SK-N-DZ (cell line): ENCODE data around the gene VCPKMT.
A peak's percentile ranks its signal among the peaks of the same experiment; 100 is the strongest.
"Not testable (repeated sequence)": the region's sequence is repeated elsewhere in the genome, so short reads cannot be mapped to it uniquely, and the experiment has no call there.

ENCODE experiments used
- DNase-seq: peaks from one replicate; pipeline ENCODE4 v3.0.0-alpha.2; 2015; ENCODE audit warnings: low spot score

VCPKMT gene

DNA sequence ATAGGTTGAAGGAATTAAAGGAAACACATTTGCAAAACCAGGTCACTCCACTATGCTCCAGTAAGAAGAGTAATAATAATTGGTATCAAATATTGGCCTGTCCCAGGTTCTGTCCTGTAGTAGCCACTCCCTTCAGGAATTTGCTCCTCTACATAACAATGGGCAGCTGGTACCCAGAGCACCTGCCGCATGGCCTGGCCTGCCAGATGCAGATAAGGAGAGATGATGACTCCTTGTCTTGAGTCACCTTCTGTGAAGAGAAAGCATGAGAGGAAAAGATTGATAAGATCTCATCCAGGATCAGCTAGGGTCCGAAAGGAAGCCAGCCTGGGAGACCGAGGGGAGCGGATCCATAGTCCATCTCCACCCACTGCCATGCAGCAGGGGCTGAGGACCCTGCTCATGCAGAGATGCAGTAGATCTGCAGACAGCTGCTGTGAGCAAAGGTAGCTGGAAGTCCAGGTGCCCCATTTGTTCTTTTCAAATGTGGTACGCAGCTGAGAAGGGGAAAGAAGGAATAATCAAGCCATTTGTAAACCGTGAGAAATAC is 24.3 kb downstream of the VCPKMT start:
- DNase-seq, result peak; percentile 74

DNA sequence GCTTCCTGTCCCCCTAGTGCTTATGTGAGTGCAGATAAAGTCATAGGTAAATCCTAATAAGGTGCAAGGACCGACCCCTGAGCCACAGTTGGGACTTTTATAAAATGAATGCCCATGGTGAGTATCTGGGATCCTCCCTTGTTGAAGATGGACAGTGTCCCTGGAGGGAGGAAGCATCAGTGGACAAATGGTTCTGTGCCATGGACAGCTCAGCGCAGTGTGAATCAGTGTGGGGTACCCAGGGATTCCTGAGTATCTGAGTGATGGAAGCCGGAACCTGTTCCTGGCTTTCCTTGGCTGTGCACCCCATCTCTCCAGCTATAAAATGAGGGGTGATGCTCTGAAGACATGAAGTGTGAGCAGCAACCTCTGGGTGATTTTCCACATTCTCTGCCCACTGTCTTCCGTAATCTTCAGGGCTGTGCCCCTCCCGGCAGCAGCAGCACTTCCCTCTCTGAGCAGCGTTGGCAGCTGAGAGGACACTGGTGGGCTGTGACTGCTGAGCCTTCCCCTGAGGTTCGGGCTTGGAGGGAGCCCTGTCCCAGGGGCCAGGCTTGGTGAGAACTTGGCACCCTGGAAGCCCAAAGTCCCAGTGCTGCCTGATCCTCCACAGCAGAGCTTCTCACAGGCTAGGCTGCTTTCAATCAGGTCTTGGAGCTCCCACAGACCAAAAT is 25.0 kb downstream of the VCPKMT start:
- no peak for DNase-seq

DNA sequence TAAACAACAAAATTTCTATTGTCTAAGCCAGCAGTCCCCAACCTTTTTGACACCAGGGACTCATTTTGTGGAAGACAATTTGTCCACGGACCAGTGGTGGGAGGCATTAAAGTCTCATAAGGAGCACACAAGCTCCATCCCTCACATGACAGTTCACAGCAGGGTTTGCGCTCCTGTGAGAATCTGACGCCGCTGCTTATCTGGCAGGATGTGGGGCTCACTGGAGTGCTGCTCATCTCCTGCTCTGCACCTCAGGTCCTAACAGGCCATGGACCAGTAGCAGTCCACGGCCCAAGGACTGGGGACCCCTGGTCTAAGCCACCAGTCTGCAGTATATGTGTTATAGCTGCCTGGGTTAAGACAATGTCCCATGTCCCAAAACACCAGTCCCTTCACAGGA is 27.2 kb downstream of the VCPKMT start:
- DNase-seq, result no peak

GRCh38 chr14:50088731-50089130 is 27.6 kb downstream of the VCPKMT start:
- no peak for DNase-seq

DNA sequence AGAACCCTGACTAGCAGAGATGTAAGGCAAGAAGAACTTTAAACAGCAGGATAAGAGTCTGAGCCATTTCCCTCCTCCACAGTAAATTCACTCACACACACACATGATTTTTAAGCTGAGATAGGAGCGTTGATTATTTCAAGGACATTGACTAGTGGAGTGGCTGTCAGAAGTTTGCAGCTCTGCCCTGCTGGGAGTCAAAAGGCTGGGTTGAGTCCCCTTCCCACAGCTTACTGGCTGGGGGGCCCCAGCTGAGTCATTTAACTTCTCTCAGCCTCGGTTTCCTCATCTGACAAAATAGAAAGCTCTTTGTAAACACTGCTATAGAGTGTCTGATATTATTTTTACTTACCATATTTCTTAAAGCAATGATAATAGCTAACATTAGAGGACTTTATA is 28.3 kb downstream of the VCPKMT start:
- DNase-seq, result no peak

GRCh38 chr14:50087341-50088116 is 28.8 kb downstream of the VCPKMT start:
- peak; percentile 68 for DNase-seq

DNA sequence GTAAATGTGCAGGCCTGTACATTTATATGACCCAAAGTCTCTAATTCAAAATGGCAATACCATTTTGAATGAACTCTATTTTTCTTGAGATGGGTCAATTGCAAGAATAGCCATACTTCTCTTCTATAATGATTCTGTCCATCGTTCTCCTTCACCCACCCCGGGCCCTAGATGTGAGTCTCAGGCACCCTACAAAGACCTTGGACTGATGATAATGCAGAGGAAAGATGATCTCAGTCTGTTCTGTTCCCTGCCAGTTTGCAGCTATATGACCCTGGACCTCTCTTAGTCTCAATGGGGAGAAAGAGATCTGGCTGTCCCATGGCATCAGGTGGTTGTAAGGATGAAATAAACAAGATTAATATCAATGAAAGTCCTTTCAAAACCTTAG is 30.1 kb downstream of the VCPKMT start:
- no peak for DNase-seq

DNA sequence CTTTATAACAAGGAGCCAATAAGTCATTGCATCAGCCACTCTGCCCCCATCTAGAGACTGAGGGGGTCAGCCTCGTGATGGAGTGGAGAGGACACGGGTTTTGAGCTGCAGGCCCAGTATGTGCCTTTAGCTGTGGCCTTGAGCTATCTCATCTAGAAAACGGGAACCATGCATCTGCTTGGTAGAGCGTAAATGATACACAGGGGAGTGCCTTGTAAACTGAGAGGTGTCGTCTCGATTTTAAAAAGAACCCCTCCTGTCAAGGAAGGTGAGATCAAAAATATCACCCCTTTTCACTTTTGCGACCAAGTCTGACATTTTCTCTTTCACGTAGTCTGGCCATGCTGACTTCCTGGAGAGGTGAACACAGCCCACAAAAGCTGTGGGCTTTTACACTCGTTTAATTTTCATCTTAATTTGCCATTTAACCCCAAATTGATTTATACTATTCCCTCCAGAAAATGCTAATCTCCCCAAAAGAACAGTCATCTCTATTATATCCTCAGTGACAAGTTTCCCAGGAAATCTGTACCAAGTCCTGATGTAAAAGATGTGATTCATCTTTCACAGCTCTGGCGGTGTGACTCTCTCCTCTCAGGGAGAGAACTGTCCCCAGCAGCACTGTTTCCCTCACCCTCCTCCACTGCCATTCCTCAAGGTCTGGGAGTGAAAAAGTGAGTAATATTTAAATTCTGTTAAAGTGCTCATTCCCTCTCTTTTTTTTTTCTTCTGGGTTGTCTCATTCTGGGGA is 30.6 kb downstream of the VCPKMT start:
- no peak for DNase-seq

DNA sequence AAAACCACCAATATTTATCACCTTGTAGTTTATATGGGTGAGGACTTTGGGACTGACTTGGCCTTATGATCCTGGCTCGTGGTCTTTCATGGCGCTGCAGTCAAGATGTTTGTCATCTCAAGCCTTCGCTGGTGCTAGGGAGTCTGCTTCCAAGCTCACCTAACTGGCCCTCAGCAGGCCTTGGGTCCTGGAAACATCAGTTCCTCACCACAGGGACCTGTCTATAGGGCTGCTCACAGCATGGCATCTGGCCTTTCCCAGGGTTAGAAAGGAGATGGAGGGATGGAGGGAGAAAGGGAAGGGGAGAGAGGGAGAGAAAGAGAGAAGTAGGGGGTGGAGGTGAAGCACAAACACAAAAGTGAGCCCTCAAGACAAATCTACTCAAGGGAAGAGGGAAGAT is 31.7 kb downstream of the VCPKMT start:
- no peak for DNase-seq

DNA sequence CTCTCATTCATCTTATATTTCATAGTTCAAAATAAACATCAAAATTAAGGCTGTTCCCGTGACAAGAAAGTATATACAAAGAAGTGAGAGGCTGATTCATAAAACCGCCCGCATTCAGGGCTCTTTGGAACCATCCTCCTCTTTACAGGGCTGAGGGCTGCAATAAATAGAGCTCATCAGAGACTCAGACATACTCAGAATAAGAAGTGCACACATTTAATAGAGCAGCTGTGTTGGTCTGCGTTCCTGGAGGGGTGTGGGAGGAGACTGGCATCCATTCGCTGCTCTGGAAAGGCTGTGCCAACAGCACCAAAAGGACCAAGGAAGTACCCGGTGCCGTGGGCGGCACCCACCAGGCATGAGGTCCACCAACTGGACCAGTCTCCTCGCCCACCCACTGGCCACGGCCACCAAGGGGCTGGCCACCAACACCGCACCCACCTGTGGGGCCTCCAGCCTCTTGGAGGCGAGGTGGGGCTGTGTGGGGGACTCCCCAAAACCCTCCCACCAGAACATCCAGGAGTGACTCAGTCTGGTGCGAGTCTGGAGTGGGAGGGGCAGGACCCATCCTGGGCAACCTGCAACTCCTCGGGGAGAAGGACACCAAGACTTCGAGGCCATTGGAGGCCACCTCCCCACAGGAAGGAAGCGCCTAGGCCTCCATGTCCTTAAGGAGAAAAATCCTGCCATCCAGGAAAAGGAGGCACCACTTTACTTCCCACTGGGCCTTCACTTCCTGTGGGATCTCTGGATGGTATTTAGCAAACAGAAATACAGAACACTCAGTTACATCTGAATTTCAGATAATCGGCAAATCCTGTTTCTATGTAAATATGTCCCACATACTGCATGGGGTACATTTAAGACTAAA is 32.7 kb downstream of the VCPKMT start:
- DNase-seq, result no peak

DNA sequence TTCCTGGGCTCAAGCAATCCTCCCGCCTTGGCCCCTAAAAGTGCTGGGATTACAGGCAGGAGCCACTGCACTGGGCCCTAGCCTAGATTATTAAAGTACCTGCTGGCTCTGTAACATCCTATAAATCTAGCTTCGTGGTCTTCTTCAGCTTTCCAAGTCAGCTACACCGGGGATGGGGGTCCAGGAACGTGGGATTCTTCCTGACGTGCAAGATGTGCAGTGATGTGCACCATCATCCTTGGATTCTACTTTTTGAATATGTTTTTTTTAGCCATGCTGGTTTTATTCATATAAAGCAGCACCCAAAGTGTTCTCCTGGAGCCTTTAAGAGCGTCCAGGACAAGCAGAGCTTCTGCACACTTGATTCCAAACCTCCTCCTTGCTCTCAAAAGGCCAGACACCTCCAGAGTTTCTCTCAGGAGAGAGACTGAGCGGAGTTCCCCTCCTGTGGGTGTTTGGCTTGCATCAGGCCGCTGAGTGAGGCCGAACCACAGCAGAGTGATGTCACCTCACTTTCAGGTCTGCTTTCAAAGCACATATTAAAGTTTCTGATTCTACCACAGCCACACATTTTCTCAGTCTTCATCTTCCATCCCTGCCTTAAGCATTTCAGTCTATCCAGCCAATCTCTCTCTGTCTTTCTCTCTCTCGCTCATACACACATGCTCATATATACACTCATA is 33.4 kb downstream of the VCPKMT start:
- DNase-seq, result no peak

- no peak for DNase-seq
Observed at GRCh38 chr14:50082308-50082742, 34.0 kb downstream of the VCPKMT start.

GRCh38 chr14:50079103-50079502 is 37.3 kb downstream of the VCPKMT start:
- not testable (repeated sequence) for DNase-seq

DNA sequence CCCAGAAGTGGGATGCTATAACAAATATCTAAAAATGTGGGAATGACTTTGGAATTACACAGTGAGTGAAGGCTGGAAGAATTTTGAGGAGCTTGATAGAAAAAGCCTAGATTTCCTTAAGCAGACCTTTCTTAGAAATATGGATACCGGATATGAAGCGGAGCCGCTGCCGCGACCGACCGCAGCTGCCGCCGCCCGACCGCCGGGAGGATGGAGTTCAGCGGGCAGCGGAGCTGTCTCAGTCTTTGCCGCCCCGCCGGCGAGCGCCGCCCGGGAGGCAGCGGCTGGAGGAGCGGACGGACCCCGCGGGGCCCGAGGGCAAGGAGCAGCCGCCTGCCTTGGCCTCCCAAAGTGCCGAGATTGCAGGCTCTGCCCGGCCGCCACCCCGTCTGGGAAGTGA is 42.7 kb downstream of the VCPKMT start:
- not testable (repeated sequence) for DNase-seq

DNA sequence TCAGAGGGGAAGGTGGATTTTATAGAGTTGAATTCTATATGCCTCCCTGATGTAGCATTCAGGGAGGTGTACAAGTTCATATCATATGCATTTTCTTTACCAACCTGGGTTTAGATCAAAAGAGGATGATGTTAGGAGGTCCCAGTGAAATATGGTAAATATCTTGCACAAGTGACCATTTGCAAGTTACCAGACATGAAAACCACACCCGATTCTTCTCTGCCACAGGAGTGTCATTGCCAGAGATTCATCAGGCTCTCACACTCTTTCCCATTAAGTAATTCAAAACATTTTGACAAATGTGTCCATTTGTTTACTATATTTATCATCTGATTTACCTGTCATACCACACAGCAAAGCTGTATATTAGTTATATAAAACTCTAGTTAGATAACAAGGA is 44.0 kb downstream of the VCPKMT start:
- DNase-seq, result no peak

GRCh38 chr14:50070840-50071548 is 45.4 kb downstream of the VCPKMT start:
- DNase-seq, result no peak

DNA sequence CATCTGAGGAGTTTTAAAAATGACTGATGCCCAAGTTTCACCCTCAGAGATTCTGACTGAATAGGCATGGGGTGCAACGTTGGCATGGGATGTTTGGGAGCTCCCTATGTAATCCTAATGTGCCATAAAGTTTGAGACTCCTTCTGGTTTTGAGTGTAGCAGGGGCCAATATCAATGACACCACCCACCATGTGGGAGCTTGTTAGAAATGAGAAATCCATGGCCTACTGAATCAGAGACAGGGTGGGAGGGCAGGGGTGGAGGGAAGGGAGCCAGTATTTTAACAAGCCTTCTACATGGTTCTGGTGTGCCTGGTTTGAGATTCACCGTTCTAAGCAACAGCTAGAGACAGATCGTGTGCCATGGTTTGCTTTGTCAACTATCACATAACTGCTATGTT is 46.1 kb downstream of the VCPKMT start:
- DNase-seq, result no peak

DNA sequence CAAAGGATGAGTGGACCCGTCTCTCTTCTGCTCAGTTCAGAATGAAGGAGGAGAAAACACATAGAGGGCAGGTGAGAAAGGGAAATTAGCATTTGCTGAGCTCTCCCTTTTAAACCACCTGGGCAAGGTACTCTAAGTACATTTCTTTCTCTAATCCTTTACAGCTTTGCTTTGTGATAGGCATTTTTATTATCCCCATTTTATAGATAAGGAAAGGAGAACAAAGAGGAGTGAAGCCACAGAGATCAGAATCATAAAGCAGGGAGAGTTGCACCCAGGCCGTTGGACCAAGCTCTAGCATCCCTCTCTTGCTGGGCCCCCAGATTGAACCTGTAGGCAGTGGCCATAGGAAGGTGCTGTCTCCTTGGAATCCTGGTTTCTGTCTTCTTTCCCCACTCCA is 47.0 kb downstream of the VCPKMT start:
- DNase-seq, result no peak

DNA sequence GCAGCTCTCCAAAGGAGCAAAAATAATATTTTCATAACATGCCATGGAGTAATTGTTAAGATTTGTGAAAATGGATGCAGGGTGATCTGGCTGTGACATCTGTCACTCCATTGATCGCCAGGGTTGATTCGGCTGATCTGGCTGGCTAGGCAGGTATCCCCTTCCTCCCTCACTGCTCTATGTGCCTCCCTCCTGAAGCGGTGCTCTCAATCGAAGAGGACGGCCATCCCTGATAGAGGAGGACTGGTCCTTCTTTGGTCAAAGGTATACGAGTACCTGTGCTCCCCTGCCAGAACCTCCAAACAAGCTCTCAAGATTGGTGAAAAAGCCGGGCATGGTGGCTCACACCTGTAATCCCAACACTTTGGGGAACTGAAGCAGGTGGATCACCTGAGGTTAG is 47.9 kb downstream of the VCPKMT start:
- no peak for DNase-seq
